ENCODE results near the gene TSG101. TPM values are rescaled to one million over a fixed set of nuclear protein-coding genes. Genes with fewer than 3 reads are reported as not detected.

The TSG101 gene
- total and polyA plus RNA-seq, 10 of the 15 experiments (the other 5 are each of a cell fraction or from before 2014, with no cell fraction given): 22.3 to 147 (median 84.9) TPM

- H4K20me1 ChIP-seq (ENCODE audit: control insufficient read depth, insufficient read depth): no peaks in the 10 kb centered on the region
- FAIRE-seq (no peak), ATAC-seq (no peak), DNase-seq (ENCODE audit: low read depth, low spot score) (no peak)
- SMC1A ChIA-PET (ENCODE audit: uncharacterized antibody, unreplicated experiment): interaction anchor here (1.0 to 1.7 kb wide), 5 partner anchors 9 to 247 kb away, joined by 3 to 6 read pairs (median 3); no protein-coding TSS in a partner anchor
- WGBS (ENCODE audit: insufficient coverage, insufficient replicate concordance, low lambda C conversion rate, missing lambda C conversion rate): over 99% methylated on average over 15 of the region's 15 CpGs
- in situ Hi-C loops (cut with MboI): no loop called here
- peaks cover 4% of the 10 kb centered on the region for H3K4me1 ChIP-seq (ENCODE audit: control insufficient read depth, insufficient read depth, low read length)
- H3K4me3 ChIP-seq: no peak overlapping the region
- H3K79me2 ChIP-seq (ENCODE audit: control insufficient read depth, insufficient read depth, low read length): no peaks in the 10 kb centered on the region
- intact Hi-C loops (cut with micrococcal nuclease; ENCODE audit: unreplicated experiment): no loop called here
- peaks cover 0 to 12% of the 10 kb centered on the region in 2 experiments; a peak in 2 of 4 replicates for H3K36me3 ChIP-seq (ENCODE audit: control insufficient read depth in 2 of 2, insufficient read depth in 2 of 2, low read length in 1 of 2)
- H2AFZ ChIP-seq (ENCODE audit: control insufficient read depth, low read depth, low read length): no peak overlapping the region
- H3K27me3 ChIP-seq (replicated peaks in 1 of 2; ENCODE audit: control insufficient read depth in 2 of 2, insufficient read depth in 2 of 2, low read length in 1 of 2): no peaks in the 10 kb centered on the region
- CTCF ChIA-PET: interaction anchor here (0.7 to 2.1 kb wide), 3 partner anchors 31 to 247 kb away, joined by 3 to 4 read pairs (median 4); no protein-coding TSS in a partner anchor
- no peaks in the 10 kb centered on the region for H3K9me3 ChIP-seq (replicated peaks; ENCODE audit: control insufficient read depth, insufficient read depth, low read length)
- RAD21 ChIA-PET (ENCODE audit: unreplicated experiment): interaction anchor here (1.4 kb wide), 1 partner anchor 275 kb away, joined by 4 read pairs; no protein-coding TSS in a partner anchor
- no peak overlapping the region for H3K4me2 ChIP-seq (ENCODE audit: control insufficient read depth, insufficient read depth)
- POLR2A ChIA-PET: interaction anchor here (0.6 kb wide), 1 partner anchor 30 kb away, joined by 3 read pairs; no protein-coding TSS in a partner anchor
- no peak overlapping the region for H3K9ac ChIP-seq (ENCODE audit: control insufficient read depth, insufficient read depth, low read length)
- TF ChIP-seq RUNX3 (IDR thresholded peaks at IDR 0.05; ENCODE audit: low read length) (no peak), NRF1 (conservative IDR thresholded peaks at IDR 0.05; ENCODE audit: low read depth, low read length) (no peak), NFIC (IDR thresholded peaks at IDR 0.05; ENCODE audit: low read depth, low read length) (no peak), YBX1 (IDR thresholded peaks at IDR 0.05) (no peak)
- TF ChIP-seq, protein P1, sequence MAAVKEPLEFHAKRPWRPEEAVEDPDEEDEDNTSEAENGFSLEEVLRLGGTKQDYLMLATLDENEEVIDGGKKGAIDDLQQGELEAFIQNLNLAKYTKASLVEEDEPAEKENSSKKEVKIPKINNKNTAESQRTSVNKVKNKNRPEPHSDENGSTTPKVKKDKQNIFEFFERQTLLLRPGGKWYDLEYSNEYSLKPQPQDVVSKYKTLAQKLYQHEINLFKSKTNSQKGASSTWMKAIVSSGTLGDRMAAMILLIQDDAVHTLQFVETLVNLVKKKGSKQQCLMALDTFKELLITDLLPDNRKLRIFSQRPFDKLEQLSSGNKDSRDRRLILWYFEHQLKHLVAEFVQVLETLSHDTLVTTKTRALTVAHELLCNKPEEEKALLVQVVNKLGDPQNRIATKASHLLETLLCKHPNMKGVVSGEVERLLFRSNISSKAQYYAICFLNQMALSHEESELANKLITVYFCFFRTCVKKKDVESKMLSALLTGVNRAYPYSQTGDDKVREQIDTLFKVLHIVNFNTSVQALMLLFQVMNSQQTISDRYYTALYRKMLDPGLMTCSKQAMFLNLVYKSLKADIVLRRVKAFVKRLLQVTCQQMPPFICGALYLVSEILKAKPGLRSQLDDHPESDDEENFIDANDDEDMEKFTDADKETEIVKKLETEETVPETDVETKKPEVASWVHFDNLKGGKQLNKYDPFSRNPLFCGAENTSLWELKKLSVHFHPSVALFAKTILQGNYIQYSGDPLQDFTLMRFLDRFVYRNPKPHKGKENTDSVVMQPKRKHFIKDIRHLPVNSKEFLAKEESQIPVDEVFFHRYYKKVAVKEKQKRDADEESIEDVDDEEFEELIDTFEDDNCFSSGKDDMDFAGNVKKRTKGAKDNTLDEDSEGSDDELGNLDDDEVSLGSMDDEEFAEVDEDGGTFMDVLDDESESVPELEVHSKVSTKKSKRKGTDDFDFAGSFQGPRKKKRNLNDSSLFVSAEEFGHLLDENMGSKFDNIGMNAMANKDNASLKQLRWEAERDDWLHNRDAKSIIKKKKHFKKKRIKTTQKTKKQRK (IDR thresholded peaks at IDR 0.05; ENCODE audit: low read depth, low read length): no peak
- TF ChIP-seq, protein P2, sequence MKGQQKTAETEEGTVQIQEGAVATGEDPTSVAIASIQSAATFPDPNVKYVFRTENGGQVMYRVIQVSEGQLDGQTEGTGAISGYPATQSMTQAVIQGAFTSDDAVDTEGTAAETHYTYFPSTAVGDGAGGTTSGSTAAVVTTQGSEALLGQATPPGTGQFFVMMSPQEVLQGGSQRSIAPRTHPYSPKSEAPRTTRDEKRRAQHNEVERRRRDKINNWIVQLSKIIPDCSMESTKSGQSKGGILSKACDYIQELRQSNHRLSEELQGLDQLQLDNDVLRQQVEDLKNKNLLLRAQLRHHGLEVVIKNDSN (IDR thresholded peaks at IDR 0.05; ENCODE audit: borderline replicate concordance, extremely low read length, insufficient read depth, low read depth, low read length): no peak
- H3K27ac ChIP-seq (ENCODE audit: control insufficient read depth, insufficient read depth): no peak overlapping the region
- BruUV-seq (replicated peaks): no TSS peak
These were observed 35.8 kb downstream of the TSG101 start for GRCh38 chr11:18490736-18491485.

Data from GM12878 (cell line).